H1 (cell line): Measurements from ENCODE around the gene LMOD2. TPM values are rescaled to one million over a fixed set of nuclear protein-coding genes. Genes with fewer than 3 reads are reported as not detected.

Experiments
- CTCF ChIA-PET: fragments of 300-600 bp; sonication (Branson Sonifier 250); formaldehyde crosslinking; loops from one replicate; lab custom pipeline; 2021; ENCODE audit not compliant: partially characterized antibody; lab: Charles Lee
- POLR2A ChIA-PET: fragments of 300-600 bp; sonication (Branson Sonifier 250); formaldehyde crosslinking; loops from one replicate; lab custom pipeline; 2021; ENCODE audit warnings: inconsistent platforms; ENCODE audit not compliant: partially characterized antibody; lab: Charles Lee
- DNase-seq, 2 experiments: peaks; one replicate each; pipeline versions ENCODE4 v3.0.0 to v3.0.0-alpha.2; 2010 to 2022; ENCODE audit warnings: low spot score in 2 of 2, low read depth in 1 of 2, mixed read lengths in 1 of 2
- FAIRE-seq: peaks from 2 replicates; lab custom pipeline; 2011; peaks lifted over from hg19 to GRCh38; lab: Jason Lieb, UNC
- H2AFZ ChIP-seq: 2 replicates; pipeline ENCODE4 v1.8.1; 2012; ENCODE audit warnings: low read length, inconsistent platforms
- H2AK5ac ChIP-seq: 2 replicates; pipeline ENCODE4 v1.6.1; 2013; ENCODE audit warnings: low read depth, low read length
- H2BK120ac ChIP-seq: replicated peaks from 2 replicates; pipeline ENCODE3; 2013; ENCODE audit warnings: low read depth, low read length, inconsistent platforms
- H2BK12ac ChIP-seq: 2 replicates; pipeline ENCODE4 v1.6.1; 2013; ENCODE audit warnings: low read depth, low read length
- H2BK15ac ChIP-seq: 2 replicates; pipeline ENCODE4 v1.6.1; 2013; ENCODE audit warnings: low read length
- H2BK20ac ChIP-seq: 2 replicates; pipeline ENCODE4 v1.6.1; 2013; ENCODE audit warnings: low read length
- H2BK5ac ChIP-seq: 2 replicates; pipeline ENCODE4 v1.6.1; 2013; ENCODE audit warnings: low read depth, low read length
- H3K14ac ChIP-seq: 2 replicates; pipeline ENCODE4 v1.6.1; 2013; ENCODE audit warnings: inconsistent platforms; ENCODE audit not compliant: insufficient read length
- H3K18ac ChIP-seq: 2 replicates; pipeline ENCODE4 v1.6.1; 2013; ENCODE audit warnings: low read length; ENCODE audit errors: extremely low read depth
- H3K23ac ChIP-seq: 2 replicates; pipeline ENCODE4 v1.6.1; 2013; ENCODE audit warnings: inconsistent platforms; ENCODE audit not compliant: insufficient read length
- H3K23me2 ChIP-seq: 2 replicates; pipeline ENCODE4 v1.6.1; 2013; ENCODE audit warnings: low read depth, low read length
- H3K27ac ChIP-seq: 2 replicates; pipeline ENCODE4 v1.6.1; 2011; ENCODE audit warnings: low read depth, low read length, inconsistent platforms
- H3K27me3 ChIP-seq, 4 experiments: replicated peaks in 1 of 4; 1 replicate in 1 of 4; 2 replicates in 3 of 4; pipeline versions ENCODE4 v1.6.1 to v1.8.1; 2011 to 2013; ENCODE audit warnings: low read length in 3 of 4, mild to moderate bottlenecking in 3 of 4, inconsistent platforms in 2 of 4, mixed read lengths in 2 of 4, moderate library complexity in 1 of 4; ENCODE audit not compliant: control insufficient read depth in 3 of 4, insufficient read depth in 3 of 4; ENCODE audit errors: extremely low read depth in 1 of 4
- H3K36me3 ChIP-seq, 4 experiments: 2 replicates each; pipeline versions ENCODE4 v1.6.1 to v1.8.1; 2011 to 2013; ENCODE audit warnings: mild to moderate bottlenecking in 4 of 4, low read length in 3 of 4, moderate library complexity in 2 of 4, control low read depth in 1 of 4, inconsistent platforms in 1 of 4; ENCODE audit not compliant: insufficient read depth in 4 of 4, control insufficient read depth in 2 of 4
- H3K4ac ChIP-seq: replicated peaks from 2 replicates; pipeline ENCODE3; 2013; ENCODE audit warnings: low read length, low read depth, mixed read lengths, inconsistent platforms; ENCODE audit not compliant: insufficient read length
- H3K4me1 ChIP-seq, 4 experiments: replicated peaks in 1 of 4; 1 replicate in 1 of 4; 2 replicates in 3 of 4; pipeline versions ENCODE4 v1.6.1 to v1.8.1; 2011 to 2013; ENCODE audit warnings: low read length in 3 of 4, inconsistent platforms in 2 of 4, mixed read lengths in 1 of 4; ENCODE audit not compliant: insufficient read depth in 4 of 4, control insufficient read depth in 3 of 4
- H3K4me2 ChIP-seq, 2 experiments: 2 replicates each; pipeline versions ENCODE4 v1.6.1 to v1.8.1; 2011 to 2013; ENCODE audit warnings: low read depth in 2 of 2, low read length in 2 of 2, control low read depth in 1 of 2, inconsistent platforms in 1 of 2, mild to moderate bottlenecking in 1 of 2; ENCODE audit not compliant: insufficient read depth in 1 of 2
- H3K4me3 ChIP-seq, 4 experiments: fragments of 200-600, 300-600 bp in 1 of 4; sonication (generic), shearing (Covaris generic), sonication (Bioruptor Twin) in 1 of 4; 2 replicates each; pipeline versions ENCODE4 v1.5.1 to v1.8.1; 2011 to 2016; ENCODE audit warnings: low read length in 4 of 4, low read depth in 3 of 4, control low read depth in 2 of 4, inconsistent platforms in 2 of 4, mild to moderate bottlenecking in 2 of 4, mixed read lengths in 1 of 4, moderate library complexity in 1 of 4; ENCODE audit not compliant: insufficient read depth in 2 of 4; ENCODE audit errors: extremely low read depth in 1 of 4
- H3K56ac ChIP-seq: replicated peaks from 2 replicates; pipeline ENCODE3; 2013; ENCODE audit warnings: low read depth, mild to moderate bottlenecking, mixed read lengths, low read length, inconsistent platforms; ENCODE audit not compliant: insufficient read length
- H3K79me1 ChIP-seq: 2 replicates; pipeline ENCODE4 v1.6.1; 2013; ENCODE audit warnings: low read depth, low read length, control low read depth
- H3K79me2 ChIP-seq, 2 experiments: 2 replicates each; pipeline versions ENCODE4 v1.6.1 to v1.8.1; 2012 to 2013; ENCODE audit warnings: low read length in 2 of 2, mild to moderate bottlenecking in 2 of 2, inconsistent platforms in 1 of 2; ENCODE audit not compliant: insufficient read depth in 2 of 2, control insufficient read depth in 1 of 2
- H3K9ac ChIP-seq, 4 experiments: replicated peaks in 1 of 4; 1 replicate in 1 of 4; 2 replicates in 3 of 4; pipeline versions ENCODE4 v1.6.1 to v1.8.1; 2011 to 2013; ENCODE audit warnings: low read depth in 3 of 4, low read length in 3 of 4, control low read depth in 2 of 4, mild to moderate bottlenecking in 2 of 4, moderate library complexity in 2 of 4, inconsistent platforms in 1 of 4; ENCODE audit errors: extremely low read depth in 1 of 4
- H3K9me3 ChIP-seq, 2 experiments: 2 replicates each; pipeline versions ENCODE4 v1.6.1 to v1.8.1; 2012 to 2013; ENCODE audit warnings: mild to moderate bottlenecking in 2 of 2, moderate library complexity in 2 of 2, control low read depth in 1 of 2, inconsistent platforms in 1 of 2, low read depth in 1 of 2, low read length in 1 of 2, mixed read lengths in 1 of 2; ENCODE audit not compliant: insufficient read depth in 2 of 2
- H4K20me1 ChIP-seq, 2 experiments: replicated peaks in 1 of 2; 2 replicates each; pipeline versions ENCODE3 to v1.8.1; 2011 to 2013; ENCODE audit warnings: inconsistent platforms in 2 of 2, low read length in 2 of 2, mild to moderate bottlenecking in 1 of 2; ENCODE audit not compliant: insufficient read depth in 2 of 2, control insufficient read depth in 1 of 2
- H4K5ac ChIP-seq: 2 replicates; pipeline ENCODE4 v1.6.1; 2013; ENCODE audit warnings: low read length, low read depth, mixed read lengths, inconsistent platforms; ENCODE audit not compliant: insufficient read length
- H4K8ac ChIP-seq: 2 replicates; pipeline ENCODE4 v1.8.0; 2013; ENCODE audit warnings: mild to moderate bottlenecking, moderate library complexity, low read length, inconsistent platforms; ENCODE audit not compliant: insufficient read depth; ENCODE audit errors: extremely low read depth
- H4K91ac ChIP-seq: replicated peaks from 2 replicates; pipeline ENCODE3; 2013; ENCODE audit warnings: low read length, mixed read lengths, inconsistent platforms; ENCODE audit not compliant: insufficient read length
- ATF3 ChIP-seq: IDR thresholded peaks from 2 replicates; pipeline ENCODE4 v1.6.1; 2011; ENCODE audit warnings: low read depth, mild to moderate bottlenecking, low read length; ENCODE audit not compliant: insufficient read depth
- CHD1 ChIP-seq: IDR thresholded peaks from 2 replicates; pipeline ENCODE4 v1.6.1; 2012; ENCODE audit warnings: low read depth, low read length, improper control_type of control experiment
- EZH2 ChIP-seq: fragments of 200-600 bp; sonication (generic); IDR thresholded peaks from 2 replicates; pipeline ENCODE4 v1.7.1; 2012; ENCODE audit warnings: low read depth, mild to moderate bottlenecking, moderate library complexity, low read length, inconsistent platforms; ENCODE audit not compliant: severe bottlenecking
- GTF2F1 ChIP-seq: IDR thresholded peaks from 2 replicates; pipeline ENCODE4 v1.6.1; 2012; ENCODE audit warnings: low read depth, low read length, improper control_type of control experiment, borderline replicate concordance
- HDAC2 ChIP-seq, 2 experiments: fragments of 300-600 bp in 1 of 2; sonication (generic) in 1 of 2; IDR thresholded peaks; 2 replicates each; pipeline ENCODE4 v1.6.1; 2011 to 2012; ENCODE audit warnings: low read depth in 2 of 2, low read length in 2 of 2, mild to moderate bottlenecking in 2 of 2, moderate library complexity in 2 of 2, borderline replicate concordance in 1 of 2, inconsistent platforms in 1 of 2
- HDAC6 ChIP-seq: IDR thresholded peaks from one replicate; pipeline ENCODE4 v1.7.1; 2012; ENCODE audit warnings: low read depth, mild to moderate bottlenecking, inconsistent platforms, low read length, moderate library complexity
- POLR2A ChIP-seq, 2 experiments: IDR thresholded peaks; 1 replicate in 1 of 2; 2 replicates in 1 of 2; pipeline ENCODE4 v1.6.1; 2011; ENCODE audit warnings: low read depth in 2 of 2, low read length in 2 of 2, mild to moderate bottlenecking in 2 of 2; ENCODE audit errors: control extremely low read depth in 1 of 2
- POU5F1 ChIP-seq: IDR thresholded peaks from 2 replicates; pipeline ENCODE4 v1.6.1; 2011; ENCODE audit warnings: low read depth, mild to moderate bottlenecking, low read length, moderate library complexity
- TEAD4 ChIP-seq: IDR thresholded peaks from 2 replicates; pipeline ENCODE4 v1.6.1; 2012; ENCODE audit warnings: low read depth, low read length, inconsistent platforms, mixed read lengths
- WGBS, 2 experiments: shearing (Covaris generic) in 1 of 2; methylation state at CpG; one replicate each; pipeline versions ENCODE4 v1.1.6 to v1.1.7; 2013 to 2015; ENCODE audit warnings: low lambda C conversion rate in 2 of 2, mixed read lengths in 2 of 2, inconsistent platforms in 1 of 2, low coverage in 1 of 2, missing lambda C conversion rate in 1 of 2; ENCODE audit not compliant: insufficient replicate concordance in 2 of 2, insufficient coverage in 1 of 2, insufficient read length in 1 of 2; ENCODE audit errors: extremely low coverage in 1 of 2, missing lambda C conversion rate in 1 of 2; 5-methylcytosine and 5-hydroxymethylcytosine counted together
- polyA plus RNA-seq, 7 experiments: library from polyadenylated mRNA; depleted of rRNA in 3 of 7; stranded (reverse) in 5 of 7; unstranded in 2 of 7; fragments of >200 nt in 5 of 7; fragments of 200-250 nt in 2 of 7; gene quantifications; 1 replicate in 5 of 7; 2 replicates in 1 of 7; 4 replicates in 1 of 7; pipeline versions ENCODE4 v1.2.1 to v1.2.3, GENCODE V29; 2011 to 2013; ENCODE audit warnings: missing spikeins in 2 of 7, mixed read lengths in 2 of 7
- total RNA-seq: library from RNA; stranded (reverse); fragmentation: NEBNext Ultra II Directional; extraction: Animal tissue kit (Norgen Biotek cat#: 25700); gene quantifications from 2 replicates; pipeline ENCODE4 v1.2.1, GENCODE V29; 2021

LMOD2 gene
- total and polyA plus RNA-seq, 2 of the 8 experiments (the other 6 are each of a cell fraction or from before 2014, with no cell fraction given): 0.03 to 0.22 TPM

GRCh38 chr7:123687727-123688126, 32.1 kb downstream of the LMOD2 start:
- no peak overlapping the region for H2BK20ac ChIP-seq
- H3K56ac ChIP-seq: no peak overlapping the region
- H3K9ac ChIP-seq: no peak overlapping the region
- WGBS, 2 experiments: 100% methylated on average over 1 of the region's 1 CpG; no CpG with 5 or more reads in 1 of the 2 experiments
- no peaks in the 10 kb centered on the region for H3K23me2 ChIP-seq
- H3K4me3 ChIP-seq: no peak overlapping the region
- H2AFZ ChIP-seq: no peak overlapping the region
- no peak overlapping the region for H3K14ac ChIP-seq
- no peak overlapping the region for H3K4ac ChIP-seq
- no peak overlapping the region for H2BK12ac ChIP-seq
- ChIA-PET POLR2A (no interaction called here), CTCF (interaction anchor here (1.2 to 2.9 kb wide), 2 partner anchors 13 to 51 kb away, joined by 3 to 10 read pairs; no protein-coding TSS in a partner anchor)
- H3K9me3 ChIP-seq: no peaks in the 10 kb centered on the region
- no peak overlapping the region for H2BK15ac ChIP-seq
- no peaks in the 10 kb centered on the region for H3K27me3 ChIP-seq
- no peak overlapping the region for H4K8ac ChIP-seq
- no peak overlapping the region for H4K5ac ChIP-seq
- DNase-seq: no peak
- H4K20me1 ChIP-seq: peaks cover 0 to 2% of the 10 kb centered on the region in 2 experiments
- H4K91ac ChIP-seq: no peak overlapping the region
- H2BK5ac ChIP-seq: no peak overlapping the region
- TF ChIP-seq HDAC6 (no peak), POLR2A (IDR thresholded peaks at IDR 0.05; ENCODE audit: control extremely low read depth in 1 of 2, low read depth in 2 of 2, low read length in 2 of 2) (no peak), GTF2F1 (no peak), TEAD4 (no peak), EZH2 (no peak), ATF3 (no peak), POU5F1 (no peak), HDAC2 (IDR thresholded peaks at IDR 0.05; ENCODE audit: borderline replicate concordance in 1 of 2, low read depth in 2 of 2, low read length in 2 of 2) (no peak), CHD1 (no peak)
- H3K79me1 ChIP-seq: no peaks in the 10 kb centered on the region
- no peak overlapping the region for H2AK5ac ChIP-seq
- peaks cover 0 to 60% (median 9%) of the 10 kb centered on the region in 4 experiments; a peak in 4 of 8 replicates for H3K36me3 ChIP-seq
- FAIRE-seq: no peak
- H3K4me2 ChIP-seq: no peak overlapping the region
- H3K79me2 ChIP-seq: no peaks in the 10 kb centered on the region
- no peak overlapping the region for H3K18ac ChIP-seq
- H3K4me1 ChIP-seq: peaks cover 0 to 3% (median 1%) of the 10 kb centered on the region in 4 experiments; a peak in 3 of 7 replicates
- H3K27ac ChIP-seq: no peak overlapping the region
- H3K23ac ChIP-seq: no peak overlapping the region
- H2BK120ac ChIP-seq: no peak overlapping the region
